K562 (cell line): Measurements from ENCODE around the gene PYDC2. TPM values are rescaled to one million over a fixed set of nuclear protein-coding genes. Genes with fewer than 3 reads are reported as not detected.
A peak's percentile ranks its signal among the peaks of the same experiment; 100 is the strongest.

Experiments
- ATAC-seq: fragments of 200-7000 bp; cut with Tn5 transposase; 3 replicates; pipeline ENCODE4 v1.9.1; 2020; ENCODE audit warnings: moderate library complexity
- BruUV-seq: library from RNA; stranded (reverse); fragments of 400-500 nt; replicated peaks from 2 replicates; lab custom pipeline; 2021; lab: Mats Ljungman, UMichigan
- CTCF ChIA-PET: fragments of 300-600 bp; formaldehyde crosslinking; extraction: SDS; loops from one replicate; lab custom pipeline; 2021; ENCODE audit warnings: low intra/inter-chr PET ratio; lab: Yijun Ruan, JAX
- POLR2A ChIA-PET: fragments of 300-600, 350-650 bp; sonication (Branson Sonifier 250); formaldehyde crosslinking; extraction: SDS; loops from one replicate; lab custom pipeline; 2021; ENCODE audit warnings: antibody characterized with exemption, inconsistent platforms; lab: Yijun Ruan, JAX
- DNase-seq, 4 experiments: peaks; one replicate each; pipeline versions ENCODE4 v3.0.0 to v3.0.0-alpha.2; 2011 to 2018; ENCODE audit warnings: low spot score in 3 of 4, mixed read lengths in 3 of 4; ENCODE audit errors: extremely low read depth in 1 of 4
- FAIRE-seq: peaks from 2 replicates; lab custom pipeline; 2011; peaks lifted over from hg19 to GRCh38; lab: Jason Lieb, UNC
- H2AFZ ChIP-seq: 2 replicates; pipeline ENCODE4 v1.6.0; 2011; ENCODE audit warnings: low read depth, low read length, control low read depth, inconsistent platforms
- H3K27ac ChIP-seq: fragments of 200-600 bp; 3 replicates; pipeline ENCODE4 v1.8.0; 2011; ENCODE audit warnings: low read depth, mild to moderate bottlenecking, control low read depth, inconsistent platforms, low read length, moderate library complexity, mixed read lengths; ENCODE audit errors: extremely low read depth
- H3K27me3 ChIP-seq, 2 experiments: fragments of 300-600 bp in 1 of 2; 2 replicates in 1 of 2; 3 replicates in 1 of 2; pipeline versions ENCODE4 v1.6.0 to v1.8.0; 2011; ENCODE audit warnings: inconsistent platforms in 2 of 2, low read length in 2 of 2, mild to moderate bottlenecking in 1 of 2, mixed read lengths in 1 of 2, moderate library complexity in 1 of 2; ENCODE audit not compliant: control insufficient read depth in 2 of 2, insufficient read depth in 2 of 2
- H3K36me3 ChIP-seq: fragments of 300-600 bp; 3 replicates; pipeline ENCODE4 v1.8.0; 2011; ENCODE audit warnings: mild to moderate bottlenecking, low read length, inconsistent platforms; ENCODE audit not compliant: control insufficient read depth, insufficient read depth
- H3K4me1 ChIP-seq, 2 experiments: fragments of 200-600 bp in 1 of 2; replicated peaks in 1 of 2; 2 replicates in 1 of 2; 3 replicates in 1 of 2; pipeline versions ENCODE4 v1.5.1 to v1.8.0; 2011; ENCODE audit warnings: inconsistent platforms in 2 of 2, low read length in 2 of 2, mild to moderate bottlenecking in 1 of 2, mixed read lengths in 1 of 2, moderate library complexity in 1 of 2; ENCODE audit not compliant: control insufficient read depth in 2 of 2, insufficient read depth in 2 of 2
- H3K4me2 ChIP-seq: 2 replicates; pipeline ENCODE4 v1.6.1; 2011; ENCODE audit warnings: low read length, control low read depth, inconsistent platforms, mixed read lengths; ENCODE audit not compliant: insufficient read depth
- H3K4me3 ChIP-seq: fragments of 200-600 bp; sonication (generic), shearing (Covaris generic); 2 replicates; pipeline ENCODE4 v1.5.1; 2016; ENCODE audit warnings: control low read depth, inconsistent platforms
- H3K79me2 ChIP-seq: fragments of 200-600 bp; 3 replicates; pipeline ENCODE4 v1.8.0; 2011; ENCODE audit warnings: low read length, inconsistent platforms; ENCODE audit not compliant: control insufficient read depth, insufficient read depth
- H3K9ac ChIP-seq, 2 experiments: 2 replicates each; pipeline versions ENCODE4 v1.6.0 to v1.6.1; 2011; ENCODE audit warnings: low read depth in 2 of 2, low read length in 2 of 2, control low read depth in 1 of 2, inconsistent platforms in 1 of 2, mild to moderate bottlenecking in 1 of 2, mixed read lengths in 1 of 2; ENCODE audit not compliant: insufficient read depth in 1 of 2
- H3K9me1 ChIP-seq: one replicate; pipeline ENCODE4 v1.6.0; 2011; ENCODE audit warnings: inconsistent platforms, mild to moderate bottlenecking, low read length, moderate library complexity; ENCODE audit not compliant: control insufficient read depth, insufficient read depth
- H3K9me3 ChIP-seq: replicated peaks from 2 replicates; pipeline ENCODE4 v1.5.1; 2011; ENCODE audit warnings: low read depth, low read length, inconsistent platforms; ENCODE audit not compliant: control insufficient read depth, insufficient read depth
- H4K20me1 ChIP-seq: replicated peaks from 2 replicates; pipeline ENCODE4 v1.6.1; 2011; ENCODE audit warnings: low read length, inconsistent platforms, mixed read lengths; ENCODE audit not compliant: control insufficient read depth, insufficient read depth
- KDM5B ChIP-seq: fragments of 200-600 bp; sonication (generic); IDR thresholded peaks from 2 replicates; pipeline ENCODE4 v1.6.1; 2012; ENCODE audit warnings: low read depth, mild to moderate bottlenecking, moderate library complexity, low read length, control low read depth, inconsistent platforms; ENCODE audit not compliant: insufficient replicate concordance
- MAFG ChIP-seq: fragments of 450-650 bp; conservative IDR thresholded peaks from 2 replicates; pipeline ENCODE4 v1.6.1; 2016; ENCODE audit warnings: missing genetic modification characterization, missing compliant biosample characterization
- POLR2B ChIP-seq: fragments of 450-650 bp; IDR thresholded peaks from 2 replicates; pipeline ENCODE4 v1.6.1; 2018; ENCODE audit warnings: low read depth; ENCODE audit not compliant: partially characterized antibody
- RFX1 ChIP-seq: fragments of 450-650 bp; IDR thresholded peaks from 2 replicates; pipeline ENCODE4 v1.6.1; 2016; ENCODE audit warnings: mild to moderate bottlenecking, moderate library complexity
- SIN3A ChIP-seq, 2 experiments: fragments of 150-350 bp in 1 of 2; IDR thresholded peaks; 2 replicates each; pipeline ENCODE4 v1.6.1; 2011 to 2016; ENCODE audit warnings: borderline replicate concordance in 2 of 2, low read depth in 2 of 2, low read length in 2 of 2, mild to moderate bottlenecking in 2 of 2, moderate library complexity in 2 of 2; ENCODE audit not compliant: control insufficient read depth in 1 of 2
- SOX6 ChIP-seq: fragments of 450-650 bp; IDR thresholded peaks from 2 replicates; pipeline ENCODE4 v1.6.1; 2014; ENCODE audit warnings: mild to moderate bottlenecking
- STAG1 ChIP-seq: sonication (generic); formaldehyde crosslinking; IDR thresholded peaks from 2 replicates; pipeline ENCODE4 v1.5.0; 2020; ENCODE audit warnings: missing genetic modification reagents, borderline replicate concordance
- STAT5A ChIP-seq: IDR thresholded peaks from 2 replicates; pipeline ENCODE4 v1.6.1; 2012; ENCODE audit warnings: low read length, inconsistent platforms, borderline replicate concordance
- TAF9B ChIP-seq: fragments of 450-650 bp; IDR thresholded peaks from 2 replicates; pipeline ENCODE4 v1.6.1; 2018; ENCODE audit warnings: mild to moderate bottlenecking; ENCODE audit not compliant: partially characterized antibody
- TCF3 ChIP-seq: sonication (generic); formaldehyde crosslinking; IDR thresholded peaks from 2 replicates; pipeline ENCODE4 v1.4.0; 2020; ENCODE audit warnings: mild to moderate bottlenecking, missing genetic modification reagents
- XRCC3 ChIP-seq: fragments of 450-650 bp; IDR thresholded peaks from 2 replicates; pipeline ENCODE4 v1.6.1; 2017; ENCODE audit warnings: mild to moderate bottlenecking, moderate library complexity
- ZNF217 ChIP-seq: sonication (generic); formaldehyde crosslinking; IDR thresholded peaks from 2 replicates; pipeline ENCODE4 v1.8.0; 2022; ENCODE audit warnings: mild to moderate bottlenecking, missing genetic modification reagents
- ZNF224 ChIP-seq: sonication (generic); formaldehyde crosslinking; IDR thresholded peaks from 2 replicates; pipeline ENCODE4 v1.8.0; 2022; ENCODE audit warnings: mild to moderate bottlenecking, missing genetic modification reagents
- ZNF274 ChIP-seq: IDR thresholded peaks from 2 replicates; pipeline ENCODE4 v1.6.1; 2011; ENCODE audit warnings: low read depth, mild to moderate bottlenecking, low read length, moderate library complexity, borderline replicate concordance
- ZNF316 ChIP-seq: fragments of 450-650 bp; IDR thresholded peaks from 2 replicates; pipeline ENCODE4 v1.6.1; 2016
- ZNF589 ChIP-seq: fragments of 200-800 bp; sonication (Bioruptor generic); IDR thresholded peaks from 2 replicates; pipeline ENCODE4 v1.6.1; 2016; ENCODE audit warnings: low read depth, missing genetic modification characterization, missing compliant biosample characterization
- ZNF644 ChIP-seq: fragments of 200-800 bp; sonication (Bioruptor generic); IDR thresholded peaks from 2 replicates; pipeline ENCODE4 v1.6.1; 2016; ENCODE audit warnings: low read depth, missing genetic modification characterization, missing compliant biosample characterization
- ZNF696 ChIP-seq: fragments of 250-450 bp; sonication (Bioruptor Pico); conservative IDR thresholded peaks from 2 replicates; pipeline ENCODE4 v1.4.0; 2020; ENCODE audit warnings: mild to moderate bottlenecking, moderate library complexity
- WGBS: fragments of 100-300 bp; shearing (Covaris generic); methylation state at CpG from one replicate; pipeline ENCODE4 v1.1.6; 2016; ENCODE audit warnings: low coverage, mixed read lengths; ENCODE audit not compliant: insufficient coverage; ENCODE audit errors: missing lambda C conversion rate; 5-methylcytosine and 5-hydroxymethylcytosine counted together
- in situ Hi-C: fragments of 300-500 bp; cut with MboI; formaldehyde crosslinking; loops from 4 replicates; pipeline ENCODE4 v1.15.0; 2018; ENCODE audit warnings: inconsistent platforms, mixed read lengths
- intact Hi-C: fragments of 100-400 bp; cut with micrococcal nuclease; formaldehyde crosslinking; loops from 2 replicates; pipeline ENCODE4 v1.14.2; 2022
- polyA plus RNA-seq, 8 experiments: library from polyadenylated mRNA; depleted of rRNA in 4 of 8; stranded (reverse) in 5 of 8; unstranded in 3 of 8; fragments of >200 nt; fragmentation: Nextera tagmentation in 2 of 8; fragmentation: Illumina TruSeq in 1 of 8; extraction: Ambion mirVana in 2 of 8; extraction: Trizol in 1 of 8; gene quantifications; 2 replicates each; pipeline versions ENCODE4 v1.2.1 to v1.2.3, GENCODE V29; 2011 to 2014; ENCODE audit warnings: inconsistent platforms in 1 of 8, missing spikeins in 1 of 8
- total RNA-seq, 7 experiments: library from RNA; depleted of rRNA in 6 of 7; stranded (reverse); fragments of >200 nt in 6 of 7; fragmentation: Illumina TruSeq in 2 of 7; extraction: Trizol in 2 of 7; gene quantifications; 2 replicates each; pipeline versions ENCODE4 v1.2.1 to v1.2.3, GENCODE V29; 2011 to 2021; ENCODE audit warnings: low replicate concordance in 1 of 7

The PYDC2 gene
- total and polyA plus RNA-seq, 9 of the 15 experiments (the other 6 are each of a cell fraction or from before 2014, with no cell fraction given): 4.0 to 7.6 (median 5.1) TPM; not detected in 5

DNA sequence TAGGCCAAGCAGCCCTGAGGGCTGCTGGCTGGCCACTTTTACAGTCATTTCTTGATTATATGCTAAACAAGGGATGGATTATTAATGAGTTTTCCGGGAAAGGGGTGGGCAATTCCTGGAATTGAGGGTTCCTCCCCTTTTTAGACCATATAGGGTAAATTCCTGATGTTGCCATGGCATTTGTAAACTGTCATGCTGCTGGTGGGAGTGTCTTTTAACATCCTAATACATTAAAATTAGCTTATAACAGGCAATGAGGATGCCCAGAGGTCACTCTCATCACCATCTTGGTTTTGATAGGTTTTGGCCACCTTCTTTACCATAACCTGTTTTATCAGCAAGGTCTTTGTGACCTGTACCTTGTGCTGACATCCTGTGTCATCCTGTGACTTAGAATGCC is 11.7 kb upstream of the PYDC2 start:
- no peak overlapping the region for H3K27ac ChIP-seq
- peaks cover 4% of the 10 kb centered on the region; the same call in 2 of the 3 replicates for H3K36me3 ChIP-seq
- H3K79me2 ChIP-seq: peaks cover 97% of the 10 kb centered on the region
- WGBS: 75% methylated on average over 1 of the region's 1 CpG
- FAIRE-seq (no peak), DNase-seq (no peak), ATAC-seq (no peak)
- BruUV-seq: no TSS peak
- H3K9me3 ChIP-seq: no peaks in the 10 kb centered on the region
- H3K9ac ChIP-seq: no peak overlapping the region
- H3K4me1 ChIP-seq: no peaks in the 10 kb centered on the region
- H3K9me1 ChIP-seq: no peaks in the 10 kb centered on the region
- H3K4me3 ChIP-seq: no peak overlapping the region
- POLR2A ChIA-PET: interaction anchor here (0.6 kb wide), 1 partner anchor 17 kb away, joined by 3 read pairs; no protein-coding TSS in a partner anchor
- in situ Hi-C loops: no loop called here
- no peak overlapping the region for H2AFZ ChIP-seq
- peak; percentile 63 for TF ChIP-seq RFX1
- no peak for TF ChIP-seq ZNF696 (CRISPR knock-in tag)
- TF ChIP-seq STAT5A: peak; percentile 68
- H3K4me2 ChIP-seq: no peak overlapping the region
- intact Hi-C loops: no loop called here
- H3K27me3 ChIP-seq: no peaks in the 10 kb centered on the region
- CTCF ChIA-PET: no interaction called here
- H4K20me1 ChIP-seq: no peaks in the 10 kb centered on the region

DNA sequence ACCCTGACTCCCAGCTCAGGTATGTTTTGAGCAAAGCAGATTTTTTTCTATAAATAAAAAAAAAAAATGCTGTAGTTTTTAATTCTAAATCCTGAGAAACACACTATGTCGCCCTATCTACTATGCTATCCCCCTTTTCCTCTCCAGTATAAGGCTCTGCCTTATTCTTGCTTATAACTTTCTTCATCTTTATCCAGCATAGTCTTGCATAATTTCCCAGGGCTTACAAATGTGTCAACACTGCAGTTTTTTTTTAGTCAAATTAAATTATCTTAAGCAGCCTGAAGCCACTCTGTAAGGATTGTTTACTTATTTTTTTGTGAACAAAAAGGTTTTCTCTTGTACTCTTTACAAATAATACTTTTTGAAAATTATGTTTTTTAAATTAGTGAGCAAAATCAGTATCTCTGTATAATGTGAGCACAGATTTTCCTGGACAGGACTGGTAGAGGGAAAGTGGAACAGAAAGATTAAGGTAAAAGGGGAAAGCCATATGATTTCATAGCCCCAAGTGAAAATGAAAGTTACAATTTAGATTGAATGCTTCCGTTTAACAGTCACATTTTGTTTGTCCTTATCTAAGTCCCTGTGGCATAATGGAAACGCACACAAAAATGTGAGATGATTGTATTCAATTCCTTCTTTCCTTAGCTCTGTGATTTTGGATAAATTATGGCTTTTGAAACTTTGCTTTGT is 5.6 kb upstream of the PYDC2 start:
- Histone ChIP-seq H3K9ac (no peak overlapping the region), H2AFZ (no peak overlapping the region), H3K27ac (no peak overlapping the region), H3K79me2 (peaks cover 66% of the 10 kb centered on the region), H3K27me3 (no peaks in the 10 kb centered on the region), H3K9me1 (no peaks in the 10 kb centered on the region), H4K20me1 (no peaks in the 10 kb centered on the region), H3K4me1 (no peaks in the 10 kb centered on the region), H3K4me2 (no peak overlapping the region), H3K9me3 (no peaks in the 10 kb centered on the region), H3K4me3 (no peak overlapping the region), H3K36me3 (peaks cover 18% of the 10 kb centered on the region; the same call in 2 of the 3 replicates)
- ATAC-seq (no peak), DNase-seq (no peak), FAIRE-seq (no peak)
- in situ Hi-C loops (no loop called here), intact Hi-C loops (no loop called here)
- no TSS peak for BruUV-seq
- POLR2A ChIA-PET: interaction anchor here (1.0 kb wide), 1 partner anchor 14 kb away, joined by 3 read pairs; no protein-coding TSS in a partner anchor
- WGBS: 28% methylated on average over 3 of the region's 3 CpGs
- CTCF ChIA-PET: no interaction called here
- TF ChIP-seq TAF9B (peak; percentile 17), XRCC3 (no peak), ZNF644 (tag) (no peak), ZNF274 (no peak), KDM5B (no peak), SIN3A (IDR thresholded peaks at IDR 0.05; ENCODE audit: borderline replicate concordance in 2 of 2, control insufficient read depth in 1 of 2, low read depth in 2 of 2, low read length in 2 of 2) (no peak), ZNF224 (CRISPR knock-in tag) (no peak), ZNF217 (CRISPR knock-in tag) (no peak), ZNF589 (CRISPR knock-in tag) (no peak), POLR2B (no peak), STAG1 (CRISPR knock-in tag) (no peak), TCF3 (no peak), ZNF316 (peak; percentile 60; the same call in 1 of the 2 replicates), SOX6 (no peak), MAFG (peak; percentile 35; the same call in 1 of the 2 replicates)
